IMR-90 (cell line): ENCODE data around the gene ALAS1. TPM values are rescaled to one million over a fixed set of nuclear protein-coding genes. Genes with fewer than 3 reads are reported as not detected.

Experiments
- ATAC-seq: fragments of 200-7000 bp; cut with Tn5 transposase; 2 replicates; pipeline ENCODE4 v1.9.1; 2020; ENCODE audit warnings: low read depth, mild to moderate bottlenecking, moderate library complexity
- BruUV-seq: library from RNA; stranded (reverse); fragments of 400-500 nt; replicated peaks from 2 replicates; lab custom pipeline; 2021; lab: Mats Ljungman, UMichigan
- CTCF ChIA-PET: fragments of 300-600 bp; formaldehyde crosslinking; extraction: SDS; loops from one replicate; lab custom pipeline; 2021; ENCODE audit warnings: antibody characterized with exemption; lab: Yijun Ruan, JAX
- POLR2A ChIA-PET: fragments of 300-600 bp; sonication (Branson Sonifier 250); formaldehyde crosslinking; loops from one replicate; lab custom pipeline; 2022; ENCODE audit warnings: antibody characterized with exemption; ENCODE audit not compliant: unreplicated experiment; lab: Charles Lee
- DNase-seq: peaks from one replicate; pipeline ENCODE4 v3.0.0; 2013
- H2AFZ ChIP-seq: replicated peaks from 2 replicates; pipeline ENCODE3; 2013; ENCODE audit warnings: low read length, mild to moderate bottlenecking; ENCODE audit not compliant: poor library complexity
- H2AK5ac ChIP-seq: 2 replicates; pipeline ENCODE4 v1.6.1; 2013; ENCODE audit warnings: low read depth, low read length, inconsistent platforms
- H2AK9ac ChIP-seq: replicated peaks from 2 replicates; pipeline ENCODE3; 2013; ENCODE audit warnings: mild to moderate bottlenecking, low read depth, low read length, moderate library complexity; ENCODE audit not compliant: poor library complexity
- H2BK120ac ChIP-seq: 2 replicates; pipeline ENCODE4 v1.6.1; 2013; ENCODE audit warnings: low read depth, low read length, inconsistent platforms
- H2BK15ac ChIP-seq: 3 replicates; pipeline ENCODE4 v1.6.1; 2013; ENCODE audit warnings: low read depth, low read length, inconsistent platforms
- H2BK20ac ChIP-seq: 2 replicates; pipeline ENCODE4 v1.6.1; 2013; ENCODE audit warnings: low read depth, mild to moderate bottlenecking, inconsistent platforms, low read length, moderate library complexity
- H2BK5ac ChIP-seq: 2 replicates; pipeline ENCODE4 v1.6.1; 2013; ENCODE audit warnings: mild to moderate bottlenecking, low read depth, low read length, inconsistent platforms; ENCODE audit not compliant: poor library complexity, severe bottlenecking
- H3K14ac ChIP-seq: replicated peaks from 2 replicates; pipeline ENCODE4 v1.6.1; 2013; ENCODE audit warnings: low read depth, low read length, inconsistent platforms
- H3K18ac ChIP-seq: 2 replicates; pipeline ENCODE4 v1.6.1; 2013; ENCODE audit warnings: low read depth, low read length, control low read depth
- H3K23ac ChIP-seq: 2 replicates; pipeline ENCODE4 v1.6.1; 2013; ENCODE audit warnings: low read depth, low read length, inconsistent platforms
- H3K27ac ChIP-seq: 2 replicates; pipeline ENCODE4 v1.5.1; 2013; ENCODE audit warnings: mild to moderate bottlenecking, control low read depth, low read length; ENCODE audit not compliant: insufficient read depth
- H3K27me3 ChIP-seq: 2 replicates; pipeline ENCODE4 v1.6.1; 2013; ENCODE audit warnings: low read length; ENCODE audit not compliant: control insufficient read depth, insufficient read depth
- H3K36me3 ChIP-seq: 2 replicates; pipeline ENCODE4 v1.6.1; 2013; ENCODE audit warnings: low read length, mixed read lengths; ENCODE audit not compliant: control insufficient read depth, insufficient read depth
- H3K4ac ChIP-seq: 2 replicates; pipeline ENCODE4 v1.6.1; 2013; ENCODE audit warnings: low read depth, low read length, inconsistent platforms
- H3K4me1 ChIP-seq: 2 replicates; pipeline ENCODE4 v1.6.1; 2013; ENCODE audit warnings: low read length, mixed read lengths; ENCODE audit not compliant: control insufficient read depth, insufficient read depth
- H3K4me2 ChIP-seq: 2 replicates; pipeline ENCODE4 v1.6.1; 2013; ENCODE audit warnings: low read depth, mild to moderate bottlenecking, control low read depth, low read length, moderate library complexity
- H3K4me3 ChIP-seq: 2 replicates; pipeline ENCODE4 v1.5.1; 2013; ENCODE audit warnings: low read depth, mild to moderate bottlenecking, control low read depth, low read length, moderate library complexity; ENCODE audit not compliant: insufficient read depth
- H3K56ac ChIP-seq: 2 replicates; pipeline ENCODE4 v1.6.1; 2013; ENCODE audit warnings: low read length, inconsistent platforms; ENCODE audit not compliant: insufficient read depth; ENCODE audit errors: extremely low read depth
- H3K79me1 ChIP-seq, 2 experiments: 2 replicates each; pipeline ENCODE4 v1.6.1; 2013; ENCODE audit warnings: low read length in 2 of 2, inconsistent platforms in 1 of 2, low read depth in 1 of 2
- H3K9ac ChIP-seq: 2 replicates; pipeline ENCODE4 v1.6.1; 2013; ENCODE audit warnings: low read depth, low read length, control low read depth
- H3K9me1 ChIP-seq: 2 replicates; pipeline ENCODE4 v1.6.1; 2013; ENCODE audit warnings: low read length, inconsistent platforms; ENCODE audit not compliant: insufficient read depth
- H3K9me3 ChIP-seq: 2 replicates; pipeline ENCODE4 v1.6.1; 2013; ENCODE audit warnings: low read length; ENCODE audit not compliant: control insufficient read depth, insufficient read depth
- H4K20me1 ChIP-seq: 2 replicates; pipeline ENCODE4 v1.6.1; 2013; ENCODE audit warnings: low read length, inconsistent platforms; ENCODE audit not compliant: insufficient read depth
- H4K5ac ChIP-seq: 2 replicates; pipeline ENCODE4 v1.6.1; 2013; ENCODE audit warnings: mild to moderate bottlenecking, low read depth, low read length, control low read depth
- H4K8ac ChIP-seq, 2 experiments: 2 replicates each; pipeline ENCODE4 v1.6.1; 2013; ENCODE audit warnings: low read depth in 2 of 2, low read length in 2 of 2, control low read depth in 1 of 2, inconsistent platforms in 1 of 2
- H4K91ac ChIP-seq: 2 replicates; pipeline ENCODE4 v1.6.1; 2013; ENCODE audit warnings: low read depth, low read length, inconsistent platforms; ENCODE audit not compliant: insufficient read depth
- BHLHE40 ChIP-seq: fragments of 150-350 bp; IDR thresholded peaks from 2 replicates; pipeline ENCODE4 v1.6.1; 2016; ENCODE audit warnings: mild to moderate bottlenecking, low read depth, low read length
- CTCF ChIP-seq: conservative IDR thresholded peaks from 2 replicates; pipeline ENCODE4 v1.5.1; 2012; ENCODE audit warnings: mild to moderate bottlenecking, low read depth, low read length, improper control_type of control experiment
- FOS ChIP-seq: fragments of 150-350 bp; IDR thresholded peaks from 2 replicates; pipeline ENCODE4 v1.6.1; 2016; ENCODE audit warnings: low read depth, low read length
- MAFK ChIP-seq: IDR thresholded peaks from 2 replicates; pipeline ENCODE4 v1.6.1; 2012; ENCODE audit warnings: low read depth, low read length, improper control_type of control experiment
- MAZ ChIP-seq: IDR thresholded peaks from 2 replicates; pipeline ENCODE4 v1.6.1; 2012; ENCODE audit warnings: low read depth, mild to moderate bottlenecking, low read length, improper control_type of control experiment, moderate library complexity, borderline replicate concordance
- MXI1 ChIP-seq: IDR thresholded peaks from 2 replicates; pipeline ENCODE4 v1.6.1; 2012; ENCODE audit warnings: low read depth, mild to moderate bottlenecking, low read length, moderate library complexity, borderline replicate concordance
- NFE2L2 ChIP-seq: fragments of 150-350 bp; IDR thresholded peaks from 2 replicates; pipeline ENCODE4 v1.6.1; 2016; ENCODE audit warnings: low read depth, mild to moderate bottlenecking, low read length
- SMC3 ChIP-seq: fragments of 150-350 bp; IDR thresholded peaks from 2 replicates; pipeline ENCODE4 v1.6.1; 2016; ENCODE audit warnings: low read depth, mild to moderate bottlenecking, antibody characterized with exemption, low read length, moderate library complexity
- USF2 ChIP-seq: fragments of 150-350 bp; IDR thresholded peaks from 2 replicates; pipeline ENCODE4 v1.6.1; 2017; ENCODE audit warnings: mild to moderate bottlenecking, antibody characterized with exemption, low read length, low read depth
- WGBS, 2 experiments: methylation state at CpG; one replicate each; pipeline versions ENCODE4 v1.1.5 to v1.1.7; 2013; ENCODE audit warnings: missing lambda C conversion rate in 2 of 2; ENCODE audit not compliant: insufficient read length in 1 of 2; ENCODE audit errors: extremely low coverage in 2 of 2; 5-methylcytosine and 5-hydroxymethylcytosine counted together
- dilution Hi-C: fragments of 300-500 bp; cut with HindIII; formaldehyde crosslinking; loops from one replicate; pipeline ENCODE4 v1.14.3; 2018; ENCODE audit warnings: low sequenced_read_pairs; ENCODE audit not compliant: unreplicated experiment
- in situ Hi-C: fragments of 300-500 bp; cut with MboI; formaldehyde crosslinking; loops from 3 replicates; pipeline ENCODE4 v1.14.3; 2019; ENCODE audit warnings: low sequenced_read_pairs, inconsistent platforms, mixed read lengths
- intact Hi-C: fragments of 100-400 bp; cut with micrococcal nuclease; formaldehyde crosslinking; loops from 2 replicates; pipeline ENCODE4 v1.10.0; 2022
- polyA plus RNA-seq, 3 experiments: library from polyadenylated mRNA; depleted of rRNA; stranded (reverse); fragments of >200 nt; gene quantifications; 2 replicates each; pipeline ENCODE4 v1.2.3, GENCODE V29; 2012; ENCODE audit warnings: low replicate concordance in 1 of 3
- total RNA-seq: library from RNA; depleted of rRNA; stranded (reverse); fragments of >200 nt; gene quantifications from 2 replicates; pipeline ENCODE4 v1.2.3, GENCODE V29; 2012

ALAS1 gene
- total and polyA plus RNA-seq, 2 of the 4 experiments (the other 2 are of a cell fraction) = 32.8 to 47.2 TPM

GRCh38 chr3:52221141-52221562 is 23.2 kb downstream of the ALAS1 start:
- Histone ChIP-seq H2AK5ac (no peak overlapping the region), H3K36me3 (no peaks in the 10 kb centered on the region), H4K91ac (no peak overlapping the region), H4K5ac (no peak overlapping the region), H3K4me3 (no peak overlapping the region), H3K9ac (no peak overlapping the region), H2BK15ac (no peak overlapping the region), H3K4me2 (no peak overlapping the region), H2AK9ac (no peak overlapping the region), H4K8ac (no peak overlapping the region), H2BK120ac (no peak overlapping the region), H3K4me1 (peaks cover 8% of the 10 kb centered on the region), H3K4ac (no peak overlapping the region), H3K27me3 (no peaks in the 10 kb centered on the region), H3K79me1 (peaks cover 0 to 6% of the 10 kb centered on the region in 2 experiments; a peak in 1 of 4 replicates), H3K9me1 (peaks cover 16% of the 10 kb centered on the region), H2AFZ (peak overlapping the region; percentile 48), H2BK20ac (no peak overlapping the region), H3K23ac (no peak overlapping the region), H3K9me3 (no peaks in the 10 kb centered on the region), H3K56ac (no peak overlapping the region), H3K27ac (no peak overlapping the region), H4K20me1 (peaks cover 15% of the 10 kb centered on the region), H2BK5ac (no peak overlapping the region), H3K14ac (no peak overlapping the region), H3K18ac (no peak overlapping the region)
- BruUV-seq = no TSS peak
- 98% methylated on average over 20 of the region's 27 CpGs; no CpG with 5 or more reads in 1 of the 2 experiments for WGBS, 2 experiments
- no peak for ATAC-seq
- CTCF ChIA-PET = interaction anchor here (0.6 to 1.8 kb wide), 9 partner anchors 16 to 421 kb away, joined by 3 to 10 read pairs (median 3); no protein-coding TSS in a partner anchor
- TF ChIP-seq BHLHE40 (no peak), CTCF (no peak), MAFK (no peak), MAZ (no peak), NFE2L2 (no peak), FOS (no peak), USF2 (no peak), MXI1 (no peak), SMC3 (no peak)
- dilution Hi-C loops (no loop called here), intact Hi-C loops (loop anchor here (5.0 kb wide), 1 partner anchor 226 kb away; the partner anchor contains the start of gene SEMA3G), in situ Hi-C loops (no loop called here)
- POLR2A ChIA-PET = no interaction called here
- no peak for DNase-seq
